ENCODE measurements around the gene BTBD17. TPM values are rescaled to one million over a fixed set of nuclear protein-coding genes. Genes with fewer than 3 reads are reported as not detected.

The BTBD17 gene
- total RNA-seq, 6 donors from 2014 or later: 1.2 TPM; not detected in 5

- Histone ChIP-seq H3K27me3 (no peaks in the 10 kb centered on the region), H3K9me3 (no peaks in the 10 kb centered on the region), H3K4me3 (no peak overlapping the region), H3K36me3 (no peaks in the 10 kb centered on the region), H3K4me1 (no peaks in the 10 kb centered on the region), H3K27ac (no peak overlapping the region)
- 83 to 85% methylated on average over 7 of the region's 7 CpGs for WGBS, 2 donors
- no peak for ATAC-seq (ENCODE audit: low FRiP score in 2 of 2)
- TF ChIP-seq, protein P1, sequence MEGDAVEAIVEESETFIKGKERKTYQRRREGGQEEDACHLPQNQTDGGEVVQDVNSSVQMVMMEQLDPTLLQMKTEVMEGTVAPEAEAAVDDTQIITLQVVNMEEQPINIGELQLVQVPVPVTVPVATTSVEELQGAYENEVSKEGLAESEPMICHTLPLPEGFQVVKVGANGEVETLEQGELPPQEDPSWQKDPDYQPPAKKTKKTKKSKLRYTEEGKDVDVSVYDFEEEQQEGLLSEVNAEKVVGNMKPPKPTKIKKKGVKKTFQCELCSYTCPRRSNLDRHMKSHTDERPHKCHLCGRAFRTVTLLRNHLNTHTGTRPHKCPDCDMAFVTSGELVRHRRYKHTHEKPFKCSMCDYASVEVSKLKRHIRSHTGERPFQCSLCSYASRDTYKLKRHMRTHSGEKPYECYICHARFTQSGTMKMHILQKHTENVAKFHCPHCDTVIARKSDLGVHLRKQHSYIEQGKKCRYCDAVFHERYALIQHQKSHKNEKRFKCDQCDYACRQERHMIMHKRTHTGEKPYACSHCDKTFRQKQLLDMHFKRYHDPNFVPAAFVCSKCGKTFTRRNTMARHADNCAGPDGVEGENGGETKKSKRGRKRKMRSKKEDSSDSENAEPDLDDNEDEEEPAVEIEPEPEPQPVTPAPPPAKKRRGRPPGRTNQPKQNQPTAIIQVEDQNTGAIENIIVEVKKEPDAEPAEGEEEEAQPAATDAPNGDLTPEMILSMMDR (IDR thresholded peaks at IDR 0.05): no peak
- no peak for TF ChIP-seq POLR2A (IDR thresholded peaks at IDR 0.05)
- no peak for TF ChIP-seq POLR2AphosphoS5 (IDR thresholded peaks at IDR 0.05)
- no peak for TF ChIP-seq EP300 (IDR thresholded peaks at IDR 0.05)
- no peak for DNase-seq
Measured at GRCh38 chr17:74402048-74402447, 40.4 kb upstream of the BTBD17 start.

GRCh38 chr17:74396567-74396966, 34.9 kb upstream of the BTBD17 start:
- 71 to 88% methylated on average over 4 of the region's 4 CpGs for WGBS, 2 donors
- TF ChIP-seq POLR2A (IDR thresholded peaks at IDR 0.05): no peak
- TF ChIP-seq, protein P1 (IDR thresholded peaks at IDR 0.05): no peak
- TF ChIP-seq EP300 (IDR thresholded peaks at IDR 0.05): no peak
- TF ChIP-seq POLR2AphosphoS5 (IDR thresholded peaks at IDR 0.05): no peak
- H3K4me1 ChIP-seq: no peaks in the 10 kb centered on the region
- no peaks in the 10 kb centered on the region for H3K9me3 ChIP-seq
- no peaks in the 10 kb centered on the region for H3K36me3 ChIP-seq
- H3K27me3 ChIP-seq: no peaks in the 10 kb centered on the region
- H3K27ac ChIP-seq: no peak overlapping the region
- no peak overlapping the region for H3K4me3 ChIP-seq
- ATAC-seq (ENCODE audit: low FRiP score in 2 of 2) (no peak), DNase-seq (no peak)

DNA sequence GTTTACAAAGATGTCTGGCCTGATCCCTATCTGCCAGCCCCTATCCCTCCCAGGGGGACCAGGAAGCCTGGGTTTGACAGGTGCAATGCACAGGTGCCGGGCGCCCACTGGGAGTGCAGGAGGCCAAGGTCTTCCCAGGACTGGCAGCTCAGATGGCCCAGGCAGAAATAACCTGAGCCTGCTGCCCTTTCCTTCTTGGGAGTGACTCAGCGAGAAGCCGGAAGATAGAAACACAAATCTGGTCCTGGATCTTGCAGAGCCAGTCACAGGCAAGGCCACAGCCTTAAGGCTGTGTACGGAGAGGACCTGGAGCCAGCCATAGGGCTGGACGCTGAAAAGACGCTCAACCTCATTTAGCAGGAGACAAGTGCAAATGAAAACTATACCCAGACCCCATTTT, 33.3 kb upstream of the BTBD17 start:
- no peak for ATAC-seq (ENCODE audit: low FRiP score in 2 of 2)
- WGBS, 2 donors: 91 to 95% methylated on average over 7 of the region's 7 CpGs
- no peaks in the 10 kb centered on the region for H3K9me3 ChIP-seq
- no peaks in the 10 kb centered on the region for H3K27me3 ChIP-seq
- no peak overlapping the region for H3K4me3 ChIP-seq
- H3K27ac ChIP-seq: no peak overlapping the region
- no peaks in the 10 kb centered on the region for H3K4me1 ChIP-seq
- TF ChIP-seq POLR2A (IDR thresholded peaks at IDR 0.05) (no peak), EP300 (IDR thresholded peaks at IDR 0.05) (no peak), POLR2AphosphoS5 (IDR thresholded peaks at IDR 0.05) (no peak)
- TF ChIP-seq, protein P1 (IDR thresholded peaks at IDR 0.05): no peak
- no peaks in the 10 kb centered on the region for H3K36me3 ChIP-seq
- DNase-seq: no peak

GRCh38 chr17:74394275-74394950, 32.7 kb upstream of the BTBD17 start:
- WGBS, 2 donors: 89 to 90% methylated on average over 9 to 12 of the region's 12 CpGs
- Histone ChIP-seq H3K4me1 (no peaks in the 10 kb centered on the region), H3K27ac (no peak overlapping the region), H3K36me3 (no peaks in the 10 kb centered on the region), H3K9me3 (no peaks in the 10 kb centered on the region), H3K27me3 (no peaks in the 10 kb centered on the region), H3K4me3 (no peak overlapping the region)
- DNase-seq (no peak), ATAC-seq (ENCODE audit: low FRiP score in 2 of 2) (no peak)
- TF ChIP-seq POLR2A (IDR thresholded peaks at IDR 0.05) (no peak), EP300 (IDR thresholded peaks at IDR 0.05) (no peak), POLR2AphosphoS5 (IDR thresholded peaks at IDR 0.05) (no peak)
- TF ChIP-seq, protein P1 (IDR thresholded peaks at IDR 0.05): no peak

GRCh38 chr17:74393346-74393942, 31.8 kb upstream of the BTBD17 start:
- no peak for ATAC-seq (ENCODE audit: low FRiP score in 2 of 2)
- Histone ChIP-seq H3K36me3 (no peaks in the 10 kb centered on the region), H3K27ac (no peak overlapping the region), H3K4me3 (no peak overlapping the region), H3K27me3 (no peaks in the 10 kb centered on the region), H3K4me1 (no peaks in the 10 kb centered on the region), H3K9me3 (no peaks in the 10 kb centered on the region)
- 85 to 93% methylated on average over 6 of the region's 6 CpGs for WGBS, 2 donors
- TF ChIP-seq POLR2AphosphoS5 (IDR thresholded peaks at IDR 0.05) (no peak), EP300 (IDR thresholded peaks at IDR 0.05) (no peak), POLR2A (IDR thresholded peaks at IDR 0.05) (no peak)
- TF ChIP-seq, protein P1 (IDR thresholded peaks at IDR 0.05): no peak
- no peak for DNase-seq
